Heart right ventricle (tissue), 16 donors: ENCODE measurements around the gene COG7. TPM values are rescaled to one million over a fixed set of nuclear protein-coding genes. Genes with fewer than 3 reads are reported as not detected.

Experiments used
- ATAC-seq, 8 donors: fragments of 200-7000 bp; cut with Tn5 transposase; one replicate each; pipeline ENCODE4 v1.9.1; 2020; ENCODE audit warnings: mild to moderate bottlenecking in 8 of 8, moderate library complexity in 8 of 8, moderate number of reproducible peaks in 1 of 8
- DNase-seq, 2 donors: peaks; one replicate each; pipeline ENCODE4 v3.0.0-alpha.2; 2020
- H3K27ac ChIP-seq, 10 donors: fragments of 200-600 bp; sonication (generic) in 2 of 10; one replicate each; pipeline versions ENCODE4 v1.5.0 to v1.8.0; 2020 to 2022; ENCODE audit warnings: mild to moderate bottlenecking in 3 of 10
- H3K27me3 ChIP-seq, 7 donors: fragments of 200-600 bp; one replicate each; pipeline ENCODE4 v1.8.0; 2021 to 2022; ENCODE audit warnings: mild to moderate bottlenecking in 2 of 7
- H3K36me3 ChIP-seq, 9 donors: fragments of 200-600 bp; sonication (generic) in 1 of 9; one replicate each; pipeline versions ENCODE4 v1.5.0 to v1.8.0; 2020 to 2022; ENCODE audit warnings: mild to moderate bottlenecking in 2 of 9
- H3K4me1 ChIP-seq, 9 donors: fragments of 200-600 bp; sonication (generic) in 1 of 9; one replicate each; pipeline versions ENCODE4 v1.5.0 to v1.8.0; 2020 to 2022; ENCODE audit warnings: mild to moderate bottlenecking in 4 of 9
- H3K4me3 ChIP-seq, 10 donors: fragments of 200-600 bp; sonication (generic) in 2 of 10; one replicate each; pipeline versions ENCODE4 v1.5.0 to v1.8.0; 2020 to 2022; ENCODE audit warnings: mild to moderate bottlenecking in 7 of 10, moderate library complexity in 2 of 10
- H3K9me3 ChIP-seq, 11 donors: fragments of 200-600 bp in 10 of 11; sonication (generic) in 2 of 11; one replicate each; pipeline versions ENCODE4 v1.5.0 to v1.8.0; 2013 to 2022; ENCODE audit warnings: mild to moderate bottlenecking in 2 of 11, control low read depth in 1 of 11, moderate library complexity in 1 of 11
- CTCF ChIP-seq, 9 donors: fragments of 200-600 bp; sonication (generic) in 2 of 9; IDR thresholded peaks; one replicate each; pipeline versions ENCODE4 v1.5.0 to v1.8.0; 2021 to 2022; ENCODE audit warnings: antibody characterized with exemption in 9 of 9, mild to moderate bottlenecking in 5 of 9, moderate library complexity in 1 of 9
- WGBS, 2 donors: extraction: QIAGEN DNeasy Blood & Tissue Kit; methylation state at CpG; one replicate each; pipeline ENCODE4 v1.1.7; 2013; ENCODE audit warnings: inconsistent platforms in 1 of 2; 5-methylcytosine and 5-hydroxymethylcytosine counted together
- intact Hi-C, 10 donors: fragments of 100-400 bp; cut with DNase I; formaldehyde crosslinking; loops; one replicate each; pipeline versions ENCODE4 v1.11.1 to v1.14.2; 2022
- polyA plus RNA-seq, 2 donors: library from polyadenylated mRNA; stranded (reverse); fragments of 200-250 nt; gene quantifications; one replicate each; pipeline ENCODE4 v1.2.3, GENCODE V29; 2013
- total RNA-seq, 10 donors: library from RNA; stranded (reverse); fragmentation: NEBNext Ultra II Directional in 3 of 10; extraction: Animal tissue kit (Norgen Biotek cat#: 25700) in 3 of 10; gene quantifications; one replicate each; pipeline versions ENCODE4 v1.2.1 to v1.2.4, GENCODE V29; 2021 to 2023
- donor health status: Arrhythmogenic right ventricular cardiomyopathy.
- donor health status: ischemic (EF 13 %, LVEDD 7.1; RV severe dilation, severe dysfunction).
- donor health status: healthy with polysubstance abuse.
- donor health status: DM: no; HTN: yes; CAD: no.
- donor health status: DM: no; HTN: no; CAD: no.
- donor health status: ischemic (EF 25% LVEDD 6.9; RV normal size, moderate dysfunction).
- donor health status: ischemic (EF 25% LVEDD 5.7; RV mildly dilated, moderate dysfunction).
- donor health status: healthy.
- donor health status: DM: yes; HTN: yes; CAD: no.
- donor health status: Ischemic cardiomyopathy.
- donor health status: ischemic (EF 35%, LVEDD 5.7; RV mildly dilated, moderate dysfunction).
- donor health status: nonischemic (EF 11% LVEDD 7.7; RV severe dilation, severe dysfunction).
- donor health status: DM: yes; HTN: yes; CAD: no.
- donor health status: PGD.
- donor health status: ischemic (EF 29% LVEDD 5.4; RV normal size, mild dysfunction).
- donor health status: nonischemic (EF 23%, LVEDD 6.1; RV moderate dilation, normal function).

The COG7 gene
- total and polyA plus RNA-seq, 12 donors = 10.9 to 28.1 (median 12.9) TPM

GRCh38 chr16:23339787-23340186, 113.2 kb downstream of the COG7 start:
- intact Hi-C loops = no loop called here
- no peaks in the 10 kb centered on the region for H3K36me3 ChIP-seq
- H3K4me1 ChIP-seq = no peaks in the 10 kb centered on the region
- H3K27ac ChIP-seq = no peak overlapping the region
- WGBS, 2 donors = 69 to 89% methylated on average over 3 of the region's 3 CpGs
- ATAC-seq = no peak
- TF ChIP-seq CTCF (IDR thresholded peaks at IDR 0.05) = no peak
- H3K4me3 ChIP-seq = no peak overlapping the region
- DNase-seq = no peak
- H3K27me3 ChIP-seq = peaks cover 0 to 5% (median 0%) of the 10 kb centered on the region in 7 donors
- peaks cover 0 to 9% (median 0%) of the 10 kb centered on the region in 11 donors for H3K9me3 ChIP-seq

Other genes starting within 250 kb of the COG7 start
- gene SCNN1B, start 150.9 kb downstream of the COG7 start, total RNA-seq = under 1 TPM in 6 of 10 donors, not detected in 4; 0.11 to 0.38 (median 0.22) TPM
- under 1 TPM; 0.15 to 0.25 TPM for gene SCNN1B, start 150.9 kb downstream of the COG7 start, polyA plus RNA-seq
- 10 to 100 TPM; 32.6 to 52.9 (median 40.6) TPM for gene GGA2, start 57.3 kb upstream of the COG7 start, total RNA-seq
- gene GGA2, start 57.3 kb upstream of the COG7 start, polyA plus RNA-seq = 10 to 100 TPM; 12.2 to 21.7 TPM
- 10 to 100 TPM; 13.7 to 28.7 (median 21.6) TPM for gene EARS2, start 104.2 kb upstream of the COG7 start, total RNA-seq
- 10 to 100 TPM; 20.9 to 23.2 TPM for gene EARS2, start 104.2 kb upstream of the COG7 start, polyA plus RNA-seq
- 10 to 100 TPM; 40.1 to 77.3 (median 50.7) TPM for gene UBFD1, start 104.5 kb upstream of the COG7 start, total RNA-seq
- 10 to 100 TPM; 12.4 to 20.6 TPM for gene UBFD1, start 104.5 kb upstream of the COG7 start, polyA plus RNA-seq
- gene NDUFAB1, start 143.1 kb upstream of the COG7 start, total RNA-seq = 100 to 1,000 TPM; 338 to 592 (median 433) TPM
- 100 to 1,000 TPM; 211 to 422 TPM for gene NDUFAB1, start 143.1 kb upstream of the COG7 start, polyA plus RNA-seq
- gene PALB2, start 188.1 kb upstream of the COG7 start, total RNA-seq = 1 to 10 TPM; 2.5 to 6.1 (median 4.7) TPM
- 1 to 10 TPM; 3.4 to 8.6 TPM for gene PALB2, start 188.1 kb upstream of the COG7 start, polyA plus RNA-seq
- 10 to 100 TPM; 36.9 to 50.4 (median 42.6) TPM for gene DCTN5, start 188.3 kb upstream of the COG7 start, total RNA-seq
- gene DCTN5, start 188.3 kb upstream of the COG7 start, polyA plus RNA-seq = 10 to 100 TPM in 1 of 2 donors, 1 to 10 TPM in 1; 5.9 to 17.5 TPM
- gene PLK1, start 225.7 kb upstream of the COG7 start, total RNA-seq = 1 to 10 TPM in 4 of 10 donors, under 1 TPM in 6; 0.32 to 6.0 (median 0.97) TPM
- 1 to 10 TPM in 1 of 2 donors, under 1 TPM in 1; 0.87 to 1.2 TPM for gene PLK1, start 225.7 kb upstream of the COG7 start, polyA plus RNA-seq